ENCODE measurements around the gene ARHGAP22.

DNA sequence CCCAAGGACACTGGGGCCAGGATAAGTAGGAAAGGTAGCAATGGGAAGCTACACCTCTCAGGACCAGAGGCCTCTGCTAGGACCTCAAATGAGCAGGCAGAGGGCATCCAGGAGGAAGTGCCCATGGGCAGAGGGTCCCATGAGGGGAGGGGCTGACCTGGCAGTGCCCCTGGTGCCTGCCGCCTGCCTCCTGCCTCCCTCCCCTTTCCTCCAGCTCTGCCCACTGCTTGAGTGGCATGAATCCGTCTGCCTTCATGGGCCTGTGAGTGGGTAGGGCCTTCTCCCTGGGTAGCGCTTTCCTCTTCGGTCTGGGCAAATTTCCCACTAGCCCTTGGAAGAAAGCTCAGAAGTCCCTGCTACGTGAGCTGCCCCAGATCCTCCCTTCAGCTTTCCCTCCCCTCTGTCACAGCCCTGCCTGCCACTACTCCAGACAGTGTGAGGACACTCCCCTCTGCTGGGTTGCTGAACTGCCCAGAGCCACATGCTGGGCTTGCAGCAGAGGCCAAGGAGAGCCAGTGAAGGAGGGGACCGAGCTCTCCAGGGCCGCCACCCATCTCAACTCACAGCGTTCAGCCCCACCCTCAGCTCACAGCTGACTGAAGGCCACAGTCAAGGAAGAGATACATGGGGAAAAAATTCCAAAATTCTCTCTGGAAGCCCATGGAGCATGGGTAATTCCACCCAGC, 141.4 kb downstream of the ARHGAP22 start:
- TF ChIP-seq, protein P1, sequence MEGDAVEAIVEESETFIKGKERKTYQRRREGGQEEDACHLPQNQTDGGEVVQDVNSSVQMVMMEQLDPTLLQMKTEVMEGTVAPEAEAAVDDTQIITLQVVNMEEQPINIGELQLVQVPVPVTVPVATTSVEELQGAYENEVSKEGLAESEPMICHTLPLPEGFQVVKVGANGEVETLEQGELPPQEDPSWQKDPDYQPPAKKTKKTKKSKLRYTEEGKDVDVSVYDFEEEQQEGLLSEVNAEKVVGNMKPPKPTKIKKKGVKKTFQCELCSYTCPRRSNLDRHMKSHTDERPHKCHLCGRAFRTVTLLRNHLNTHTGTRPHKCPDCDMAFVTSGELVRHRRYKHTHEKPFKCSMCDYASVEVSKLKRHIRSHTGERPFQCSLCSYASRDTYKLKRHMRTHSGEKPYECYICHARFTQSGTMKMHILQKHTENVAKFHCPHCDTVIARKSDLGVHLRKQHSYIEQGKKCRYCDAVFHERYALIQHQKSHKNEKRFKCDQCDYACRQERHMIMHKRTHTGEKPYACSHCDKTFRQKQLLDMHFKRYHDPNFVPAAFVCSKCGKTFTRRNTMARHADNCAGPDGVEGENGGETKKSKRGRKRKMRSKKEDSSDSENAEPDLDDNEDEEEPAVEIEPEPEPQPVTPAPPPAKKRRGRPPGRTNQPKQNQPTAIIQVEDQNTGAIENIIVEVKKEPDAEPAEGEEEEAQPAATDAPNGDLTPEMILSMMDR (IDR thresholded peaks at IDR 0.05), result no peak
- no peak for TF ChIP-seq POLR2AphosphoS5 (IDR thresholded peaks at IDR 0.05)
- no peak for TF ChIP-seq POLR2A (IDR thresholded peaks at IDR 0.05; ENCODE audit: low read depth)
